Upper lobe of left lung (tissue), 6 donors: ENCODE measurements around the gene OR2W1. TPM values are rescaled to one million over a fixed set of nuclear protein-coding genes. Genes with fewer than 3 reads are reported as not detected.

Experiments used
- ATAC-seq, 2 donors: fragments of 200-7000 bp; cut with Tn5 transposase; one replicate each; pipeline ENCODE4 v1.9.1; 2022; ENCODE audit warnings: mild to moderate bottlenecking in 2 of 2, moderate library complexity in 2 of 2; ENCODE audit not compliant: low FRiP score in 2 of 2
- DNase-seq, 2 donors: peaks; one replicate each; pipeline ENCODE4 v3.0.0-alpha.2; 2019 to 2020
- H3K27ac ChIP-seq, 4 donors: fragments of 200-600 bp; sonication (generic); one replicate each; pipeline ENCODE4 v1.5.1; 2016 to 2019
- H3K27me3 ChIP-seq, 4 donors: fragments of 200-600 bp; sonication (generic); one replicate each; pipeline ENCODE4 v1.5.1; 2017 to 2019
- H3K36me3 ChIP-seq, 4 donors: fragments of 200-600 bp; sonication (generic); one replicate each; pipeline ENCODE4 v1.5.1; 2016 to 2019
- H3K4me1 ChIP-seq, 4 donors: fragments of 200-600 bp; sonication (generic); one replicate each; pipeline ENCODE4 v1.5.1; 2018 to 2019
- H3K4me3 ChIP-seq, 4 donors: fragments of 200-600 bp; sonication (generic); one replicate each; pipeline ENCODE4 v1.5.1; 2017 to 2019; ENCODE audit warnings: mild to moderate bottlenecking in 2 of 4, moderate library complexity in 1 of 4
- H3K9me3 ChIP-seq, 4 donors: fragments of 200-600 bp; sonication (generic); one replicate each; pipeline ENCODE4 v1.5.1; 2018 to 2019
- EP300 ChIP-seq, 4 donors: sonication (generic); formaldehyde crosslinking; IDR thresholded peaks; one replicate each; pipeline ENCODE4 v1.5.1; 2017; ENCODE audit warnings: antibody characterized with exemption in 4 of 4, control low read depth in 2 of 4
- POLR2A ChIP-seq, 4 donors: fragments of 450-650 bp; IDR thresholded peaks; one replicate each; pipeline ENCODE4 v1.5.1; 2016 to 2017; ENCODE audit warnings: antibody characterized with exemption in 4 of 4, mild to moderate bottlenecking in 2 of 4
- POLR2AphosphoS5 ChIP-seq, 2 donors: sonication (generic); formaldehyde crosslinking; IDR thresholded peaks; one replicate each; pipeline ENCODE4 v1.5.1; 2017; ENCODE audit warnings: antibody characterized with exemption in 2 of 2
- WGBS, 2 donors: methylation state at CpG; one replicate each; pipeline ENCODE4 v1.1.5; 2017 to 2018; 5-methylcytosine and 5-hydroxymethylcytosine counted together
- total RNA-seq, 6 donors: library from RNA; depleted of rRNA in 4 of 6; stranded (reverse); fragments of >200 nt in 4 of 6; gene quantifications; one replicate each; pipeline versions ENCODE4 v1.1.0 to v1.2.1, GENCODE V29; 2016 to 2021
- TF ChIP-seq, protein P1 (sequence below), 6 experiments: fragments of 450-650 bp in 4 of 6; fragments of 200-600 bp in 2 of 6; sonication (generic) in 2 of 6; IDR thresholded peaks; one replicate each; pipeline ENCODE4 v1.5.1; 2016 to 2019; ENCODE audit warnings: antibody characterized with exemption in 6 of 6
- donor health status: DM: no; HTN: no; CAD: no; lungs with moderate emphysema.
- donor health status: DM: no; HTN: yes; CAD: no; lungs with severe emphysema.

OR2W1 gene
- total RNA-seq, 6 donors from 2014 or later = not detected

DNA sequence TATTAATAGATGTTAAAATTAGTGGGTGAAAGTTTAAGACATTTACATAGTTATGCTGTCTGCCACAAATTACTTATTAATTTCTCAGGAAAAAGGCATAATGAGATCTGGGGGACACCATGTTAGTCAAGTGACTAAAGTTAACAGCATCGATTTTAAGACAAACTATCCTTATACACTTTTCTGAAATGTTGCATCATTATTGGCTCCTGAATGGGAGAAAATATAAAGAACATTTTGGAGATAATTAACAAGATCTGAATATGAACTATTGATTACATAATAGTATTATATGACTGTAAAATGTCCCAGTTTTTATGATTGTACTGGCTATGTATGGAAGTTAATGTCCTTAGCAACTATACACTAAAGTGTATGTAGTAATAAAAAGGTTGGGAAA lies 34.2 kb upstream of the OR2W1 start:
- ATAC-seq = no peak
- DNase-seq = no peak
- Histone ChIP-seq H3K9me3 (no peaks in the 10 kb centered on the region), H3K36me3 (no peaks in the 10 kb centered on the region), H3K4me1 (no peaks in the 10 kb centered on the region), H3K4me3 (no peak overlapping the region), H3K27me3 (no peaks in the 10 kb centered on the region), H3K27ac (no peak overlapping the region)
- WGBS, 2 donors = 85 to 86% methylated on average over 1 of the region's 1 CpG
- TF ChIP-seq, protein P1, sequence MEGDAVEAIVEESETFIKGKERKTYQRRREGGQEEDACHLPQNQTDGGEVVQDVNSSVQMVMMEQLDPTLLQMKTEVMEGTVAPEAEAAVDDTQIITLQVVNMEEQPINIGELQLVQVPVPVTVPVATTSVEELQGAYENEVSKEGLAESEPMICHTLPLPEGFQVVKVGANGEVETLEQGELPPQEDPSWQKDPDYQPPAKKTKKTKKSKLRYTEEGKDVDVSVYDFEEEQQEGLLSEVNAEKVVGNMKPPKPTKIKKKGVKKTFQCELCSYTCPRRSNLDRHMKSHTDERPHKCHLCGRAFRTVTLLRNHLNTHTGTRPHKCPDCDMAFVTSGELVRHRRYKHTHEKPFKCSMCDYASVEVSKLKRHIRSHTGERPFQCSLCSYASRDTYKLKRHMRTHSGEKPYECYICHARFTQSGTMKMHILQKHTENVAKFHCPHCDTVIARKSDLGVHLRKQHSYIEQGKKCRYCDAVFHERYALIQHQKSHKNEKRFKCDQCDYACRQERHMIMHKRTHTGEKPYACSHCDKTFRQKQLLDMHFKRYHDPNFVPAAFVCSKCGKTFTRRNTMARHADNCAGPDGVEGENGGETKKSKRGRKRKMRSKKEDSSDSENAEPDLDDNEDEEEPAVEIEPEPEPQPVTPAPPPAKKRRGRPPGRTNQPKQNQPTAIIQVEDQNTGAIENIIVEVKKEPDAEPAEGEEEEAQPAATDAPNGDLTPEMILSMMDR (IDR thresholded peaks at IDR 0.05) = no peak
- TF ChIP-seq POLR2A (IDR thresholded peaks at IDR 0.05) (no peak), POLR2AphosphoS5 (IDR thresholded peaks at IDR 0.05) (no peak), EP300 (IDR thresholded peaks at IDR 0.05) (no peak)

- ATAC-seq (no peak), DNase-seq (peak in 1 of 2 donors; percentile 21)
- 37 to 41% methylated on average over 9 of the region's 9 CpGs for WGBS, 2 donors
- Histone ChIP-seq H3K36me3 (no peaks in the 10 kb centered on the region), H3K27ac (no peak overlapping the region), H3K9me3 (no peaks in the 10 kb centered on the region), H3K4me3 (no peak overlapping the region), H3K4me1 (no peaks in the 10 kb centered on the region), H3K27me3 (no peaks in the 10 kb centered on the region)
- TF ChIP-seq EP300 (IDR thresholded peaks at IDR 0.05) = no peak
- TF ChIP-seq, protein P1 (IDR thresholded peaks at IDR 0.05) = peak in 5 of 6 experiments; percentile 22 to 62 (median 40)
These were observed 27.1 kb upstream of the OR2W1 start for GRCh38 chr6:29071831-29072723.

- TF ChIP-seq POLR2AphosphoS5 (IDR thresholded peaks at IDR 0.05) = no peak
- no peak for TF ChIP-seq POLR2A (IDR thresholded peaks at IDR 0.05)
- no peak for TF ChIP-seq EP300 (IDR thresholded peaks at IDR 0.05)
- TF ChIP-seq, protein P1 (IDR thresholded peaks at IDR 0.05) = no peak
- no peaks in the 10 kb centered on the region for H3K4me1 ChIP-seq
- H3K36me3 ChIP-seq = no peaks in the 10 kb centered on the region
- ATAC-seq (no peak), DNase-seq (no peak)
- no peak overlapping the region for H3K4me3 ChIP-seq
- H3K27ac ChIP-seq = no peak overlapping the region
- WGBS, 2 donors = 81 to 83% methylated on average over 3 of the region's 3 CpGs
- H3K9me3 ChIP-seq = no peaks in the 10 kb centered on the region
- no peaks in the 10 kb centered on the region for H3K27me3 ChIP-seq
These were observed 6.7 kb upstream of the OR2W1 start for GRCh38 chr6:29051680-29052079.

DNA sequence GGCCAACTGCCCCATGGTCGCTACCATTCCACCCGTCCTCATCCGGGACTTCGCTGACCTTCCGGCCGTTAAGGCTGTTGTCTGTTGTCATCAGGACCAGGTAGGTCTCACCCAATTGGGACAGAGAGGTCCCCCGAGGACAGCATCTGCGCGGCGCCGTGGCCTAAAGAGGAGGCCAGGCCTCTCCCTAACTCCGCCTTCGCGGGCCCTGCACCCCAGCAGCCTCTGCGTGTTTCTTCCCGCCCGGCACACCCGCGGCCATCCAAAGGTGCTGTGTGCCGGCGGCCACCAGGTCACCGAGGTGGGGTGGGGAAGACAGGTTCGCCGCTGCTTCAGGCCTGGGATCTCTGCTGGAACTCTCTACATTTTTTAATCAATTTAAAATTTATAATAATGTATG lies 9.0 kb downstream of the OR2W1 start:
- DNase-seq (peak in 1 of 2 donors; percentile 74), ATAC-seq (no peak)
- 91 to 95% methylated on average over 22 to 23 of the region's 24 CpGs for WGBS, 2 donors
- H3K36me3 ChIP-seq = no peaks in the 10 kb centered on the region
- no peaks in the 10 kb centered on the region for H3K4me1 ChIP-seq
- no peaks in the 10 kb centered on the region for H3K9me3 ChIP-seq
- TF ChIP-seq, protein P1 (IDR thresholded peaks at IDR 0.05) = no peak
- TF ChIP-seq EP300 (IDR thresholded peaks at IDR 0.05) = no peak
- H3K27ac ChIP-seq = no peak overlapping the region
- peaks cover 0 to 3% (median 0%) of the 10 kb centered on the region in 4 donors for H3K27me3 ChIP-seq
- no peak overlapping the region for H3K4me3 ChIP-seq

GRCh38 chr6:29028821-29029220 lies 16.2 kb downstream of the OR2W1 start:
- peak in 1 of 2 donors; percentile 20 for DNase-seq
- Histone ChIP-seq H3K4me3 (no peak overlapping the region), H3K4me1 (no peaks in the 10 kb centered on the region), H3K9me3 (no peaks in the 10 kb centered on the region), H3K27ac (no peak overlapping the region), H3K36me3 (no peaks in the 10 kb centered on the region), H3K27me3 (peaks cover 0 to 3% (median 0%) of the 10 kb centered on the region in 4 donors)
- no peak for TF ChIP-seq POLR2A (IDR thresholded peaks at IDR 0.05)
- no peak for TF ChIP-seq POLR2AphosphoS5 (IDR thresholded peaks at IDR 0.05)
- TF ChIP-seq, protein P1 (IDR thresholded peaks at IDR 0.05) = no peak
- TF ChIP-seq EP300 (IDR thresholded peaks at IDR 0.05) = no peak
- ATAC-seq = no peak
- WGBS, 2 donors = 88 to 90% methylated on average over 13 of the region's 13 CpGs
